HG02623 (cell line): ENCODE results near the gene SLC2A9.
"Not testable (repeated sequence)": the region's sequence is repeated elsewhere in the genome, so short reads cannot be mapped to it uniquely, and the experiment has no call there.

ENCODE experiments used
- ATAC-seq: cut with Tn5 transposase; IDR thresholded peaks from one replicate; pipeline ENCODE4 v1.9.1; 2021; ENCODE audit warnings: moderate library complexity; ENCODE audit not compliant: unreplicated experiment

Gene SLC2A9

GRCh38 chr4:10002278-10002677 lies 19.0 kb downstream of the SLC2A9 start:
- ATAC-seq = no peak

GRCh38 chr4:10001757-10002156 lies 19.5 kb downstream of the SLC2A9 start:
- no peak for ATAC-seq

- ATAC-seq = peak; percentile 36
Measured at GRCh38 chr4:9999956-10000561, 21.2 kb downstream of the SLC2A9 start.

GRCh38 chr4:9997886-9998285 lies 23.4 kb downstream of the SLC2A9 start:
- no peak for ATAC-seq

- no peak for ATAC-seq
Measured at GRCh38 chr4:9996319-9997110, 24.8 kb downstream of the SLC2A9 start.

GRCh38 chr4:9994246-9994847 lies 26.9 kb downstream of the SLC2A9 start:
- ATAC-seq = peak; percentile 46

GRCh38 chr4:9989918-9990635 lies 31.2 kb downstream of the SLC2A9 start:
- no peak for ATAC-seq

GRCh38 chr4:9988933-9989332 lies 32.4 kb downstream of the SLC2A9 start:
- no peak for ATAC-seq

GRCh38 chr4:9988363-9988749 lies 32.9 kb downstream of the SLC2A9 start:
- no peak for ATAC-seq

GRCh38 chr4:9987749-9988362 lies 33.4 kb downstream of the SLC2A9 start:
- peak; percentile 68 for ATAC-seq

GRCh38 chr4:9984621-9985020 lies 36.7 kb downstream of the SLC2A9 start:
- no peak for ATAC-seq

- ATAC-seq = no peak
Measured at GRCh38 chr4:9983211-9983610, 38.1 kb downstream of the SLC2A9 start.

GRCh38 chr4:9981899-9982298 lies 39.4 kb downstream of the SLC2A9 start:
- ATAC-seq = not testable (repeated sequence)

- no peak for ATAC-seq
Measured at GRCh38 chr4:9980898-9981297, 40.4 kb downstream of the SLC2A9 start.

- no peak for ATAC-seq
Measured at GRCh38 chr4:9979101-9979701, 42.1 kb downstream of the SLC2A9 start.

- ATAC-seq = no peak
Measured at GRCh38 chr4:9977518-9978031, 43.7 kb downstream of the SLC2A9 start.

- no peak for ATAC-seq
Measured at GRCh38 chr4:9976781-9977180, 44.5 kb downstream of the SLC2A9 start.

GRCh38 chr4:9976293-9976692 lies 45.0 kb downstream of the SLC2A9 start:
- no peak for ATAC-seq

GRCh38 chr4:9971711-9972110 lies 49.6 kb downstream of the SLC2A9 start:
- ATAC-seq = no peak

- ATAC-seq = peak; percentile 71
Measured at GRCh38 chr4:9970399-9971011, 50.8 kb downstream of the SLC2A9 start.
